Skeletal muscle satellite cell (primary cell): Measurements from ENCODE around the gene UQCR10.
"Not testable (repeated sequence)": the region's sequence is repeated elsewhere in the genome, so short reads cannot be mapped to it uniquely, and the experiment has no call there.

Experiments used
- H3K27me3 ChIP-seq: 2 replicates; pipeline ENCODE4 v1.7.0; 2013; ENCODE audit warnings: low read length; ENCODE audit not compliant: control insufficient read depth, insufficient read depth
- H3K36me3 ChIP-seq: 2 replicates; pipeline ENCODE4 v1.7.0; 2013; ENCODE audit warnings: mild to moderate bottlenecking, control low read depth, low read length; ENCODE audit not compliant: insufficient read depth
- H3K4me1 ChIP-seq: 2 replicates; pipeline ENCODE4 v1.7.0; 2013; ENCODE audit warnings: low read length; ENCODE audit not compliant: control insufficient read depth, insufficient read depth
- H3K4me2 ChIP-seq: 2 replicates; pipeline ENCODE4 v1.7.0; 2013; ENCODE audit warnings: mild to moderate bottlenecking, low read length
- H3K4me3 ChIP-seq: 2 replicates; pipeline ENCODE4 v1.7.0; 2013; ENCODE audit warnings: low read length
- H3K9ac ChIP-seq: 2 replicates; pipeline ENCODE4 v1.7.0; 2013; ENCODE audit warnings: mild to moderate bottlenecking, low read depth, low read length, moderate library complexity
- H3K9me3 ChIP-seq: replicated peaks from 2 replicates; pipeline ENCODE4 v1.7.0; 2013; ENCODE audit warnings: mild to moderate bottlenecking, control low read depth, low read length

Gene UQCR10

GRCh38 chr22:29753808-29754657, 13.1 kb upstream of the UQCR10 start:
- Histone ChIP-seq H3K9me3 (no peaks in the 10 kb centered on the region), H3K27me3 (no peaks in the 10 kb centered on the region), H3K4me3 (no peak overlapping the region), H3K36me3 (no peaks in the 10 kb centered on the region), H3K4me1 (no peaks in the 10 kb centered on the region), H3K4me2 (no peak overlapping the region), H3K9ac (no peak overlapping the region)

GRCh38 chr22:29754658-29755395, 12.3 kb upstream of the UQCR10 start:
- not testable (repeated sequence) for H3K9me3 ChIP-seq, H3K4me2 ChIP-seq, H3K4me1 ChIP-seq, H3K4me3 ChIP-seq, H3K36me3 ChIP-seq, H3K9ac ChIP-seq, H3K27me3 ChIP-seq

GRCh38 chr22:29755889-29756288, 11.3 kb upstream of the UQCR10 start:
- H3K9me3 ChIP-seq, result no peaks in the 10 kb centered on the region
- H3K4me1 ChIP-seq, result no peaks in the 10 kb centered on the region
- no peak overlapping the region for H3K9ac ChIP-seq

GRCh38 chr22:29756341-29756740, 10.8 kb upstream of the UQCR10 start:
- H3K27me3 ChIP-seq, result no peaks in the 10 kb centered on the region
- H3K9me3 ChIP-seq, result no peaks in the 10 kb centered on the region
- no peak overlapping the region for H3K4me2 ChIP-seq
- no peaks in the 10 kb centered on the region for H3K4me1 ChIP-seq
- no peaks in the 10 kb centered on the region for H3K36me3 ChIP-seq
- no peak overlapping the region for H3K4me3 ChIP-seq
- no peak overlapping the region for H3K9ac ChIP-seq

More at GRCh38 chr22:29755889-29756288, 11.3 kb upstream of the UQCR10 start:
- Histone ChIP-seq H3K4me3 (no peak overlapping the region), H3K4me2 (no peak overlapping the region), H3K36me3 (no peaks in the 10 kb centered on the region), H3K27me3 (no peaks in the 10 kb centered on the region)

- H3K4me3 ChIP-seq, result no peak overlapping the region
- no peaks in the 10 kb centered on the region for H3K9me3 ChIP-seq
- H3K36me3 ChIP-seq, result no peaks in the 10 kb centered on the region
- H3K27me3 ChIP-seq, result no peaks in the 10 kb centered on the region
- no peaks in the 10 kb centered on the region for H3K4me1 ChIP-seq
- no peak overlapping the region for H3K9ac ChIP-seq
- H3K4me2 ChIP-seq, result no peak overlapping the region
Measured at GRCh38 chr22:29757096-29757495, 10.1 kb upstream of the UQCR10 start.

- Histone ChIP-seq H3K4me2 (no peak overlapping the region), H3K36me3 (no peaks in the 10 kb centered on the region)
Measured at GRCh38 chr22:29758068-29758622, 9.0 kb upstream of the UQCR10 start.

GRCh38 chr22:29758959-29759358, 8.2 kb upstream of the UQCR10 start:
- Histone ChIP-seq H3K27me3 (no peaks in the 10 kb centered on the region), H3K4me2 (no peak overlapping the region), H3K4me3 (no peak overlapping the region), H3K9me3 (no peaks in the 10 kb centered on the region), H3K9ac (no peak overlapping the region), H3K36me3 (no peaks in the 10 kb centered on the region), H3K4me1 (no peaks in the 10 kb centered on the region)

More at GRCh38 chr22:29758068-29758622, 9.0 kb upstream of the UQCR10 start:
- Histone ChIP-seq H3K4me3 (no peak overlapping the region), H3K9me3 (no peaks in the 10 kb centered on the region), H3K9ac (no peak overlapping the region), H3K4me1 (no peaks in the 10 kb centered on the region), H3K27me3 (no peaks in the 10 kb centered on the region)

GRCh38 chr22:29762263-29762662, 4.9 kb upstream of the UQCR10 start:
- Histone ChIP-seq H3K9ac (no peak overlapping the region), H3K27me3 (no peaks in the 10 kb centered on the region), H3K36me3 (no peaks in the 10 kb centered on the region), H3K4me2 (no peak overlapping the region), H3K4me1 (peaks cover 4% of the 10 kb centered on the region), H3K9me3 (no peaks in the 10 kb centered on the region), H3K4me3 (no peak overlapping the region)

- Histone ChIP-seq H3K4me1 (peaks cover 16% of the 10 kb centered on the region), H3K4me2 (peak overlapping the region; percentile 91), H3K9me3 (no peaks in the 10 kb centered on the region), H3K4me3 (peak overlapping the region; percentile 89), H3K36me3 (peaks cover 14% of the 10 kb centered on the region), H3K9ac (peak overlapping the region; percentile 95), H3K27me3 (no peaks in the 10 kb centered on the region)
Measured at GRCh38 chr22:29765905-29766631, 1.1 kb upstream of the UQCR10 start.

GRCh38 chr22:29766632-29767170, 468 bp upstream of the UQCR10 start, which contains the start of gene ZMAT5:
Gene ZMAT5 (minus strand): TSS chr22:29767007. CDS start chr22:29748544, 18,463 bp downstream.
- Histone ChIP-seq H3K9ac (peak within 1 kb of the TSS; percentile 95), H3K4me2 (peak within 1 kb of the TSS; percentile 91), H3K4me1 (peaks cover 16% of the 10 kb centered on the region), H3K27me3 (no peaks in the 10 kb centered on the region), H3K4me3 (peak within 1 kb of the TSS; percentile 89), H3K36me3 (peaks cover 14% of the 10 kb centered on the region), H3K9me3 (no peaks in the 10 kb centered on the region)
